GM12891 (cell line): ENCODE data around the gene DENND1A.

Experiments used
- DNase-seq: peaks from one replicate; pipeline ENCODE4 v3.0.0; 2011; ENCODE audit warnings: low spot score; ENCODE audit not compliant: insufficient read length
- FAIRE-seq: peaks from 2 replicates; lab custom pipeline; 2011; peaks lifted over from hg19 to GRCh38; lab: Jason Lieb, UNC
- PAX5 ChIP-seq: IDR thresholded peaks from 2 replicates; pipeline ENCODE4 v1.6.1; 2011; ENCODE audit warnings: low read length, moderate library complexity, mild to moderate bottlenecking; ENCODE audit not compliant: insufficient read depth, severe bottlenecking
- POLR2A ChIP-seq: IDR thresholded peaks from 2 replicates; pipeline ENCODE4 v1.6.1; 2011; ENCODE audit warnings: low read depth, low read length, control low read depth
- POLR2AphosphoS5 ChIP-seq: IDR thresholded peaks from 2 replicates; pipeline ENCODE4 v1.6.1; 2011; ENCODE audit warnings: low read depth, low read length, control low read depth
- POU2F2 ChIP-seq: IDR thresholded peaks from 2 replicates; pipeline ENCODE4 v1.6.1; 2011; ENCODE audit warnings: low read depth, mild to moderate bottlenecking, control low read depth, low read length, moderate library complexity
- SPI1 ChIP-seq: IDR thresholded peaks from 2 replicates; pipeline ENCODE4 v1.6.1; 2011; ENCODE audit warnings: low read depth, low read length, control low read depth
- TAF1 ChIP-seq: IDR thresholded peaks from 2 replicates; pipeline ENCODE4 v1.6.1; 2011; ENCODE audit warnings: low read depth, low read length, control low read depth

DENND1A gene

GRCh38 chr9:123456011-123456410 is 473.9 kb downstream of the DENND1A start:
- FAIRE-seq: no peak

GRCh38 chr9:123455187-123455586 is 474.7 kb downstream of the DENND1A start:
- no peak for FAIRE-seq
- no peak for TF ChIP-seq SPI1
- TF ChIP-seq POLR2AphosphoS5: no peak
- TF ChIP-seq TAF1: no peak
- TF ChIP-seq POU2F2: no peak
- TF ChIP-seq PAX5: no peak
- TF ChIP-seq POLR2A: no peak
- no peak for DNase-seq

More at GRCh38 chr9:123456011-123456410, 473.9 kb downstream of the DENND1A start:
- TF ChIP-seq POU2F2 (no peak), POLR2A (no peak), TAF1 (no peak), POLR2AphosphoS5 (no peak), SPI1 (no peak), PAX5 (no peak)
- no peak for DNase-seq

DNA sequence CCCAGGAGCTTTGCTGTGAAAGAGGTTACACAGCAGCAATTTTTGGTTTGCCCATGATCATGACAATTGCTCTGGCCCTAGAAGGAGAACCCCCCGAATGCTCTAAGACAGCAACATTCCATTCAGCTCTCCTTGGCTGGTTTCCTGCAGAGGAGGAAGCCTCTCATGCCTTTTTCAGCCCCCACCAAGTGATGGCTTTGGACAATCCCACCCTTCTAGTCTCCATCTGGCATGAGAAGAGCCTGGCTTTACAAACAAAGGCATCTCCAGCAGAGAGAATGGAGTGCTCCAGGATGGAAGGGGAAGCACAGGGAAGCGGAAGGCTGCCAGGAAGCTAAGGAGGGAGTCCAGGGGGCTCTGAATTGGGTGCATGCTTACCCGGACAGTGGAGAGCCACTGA is 475.6 kb downstream of the DENND1A start:
- TF ChIP-seq SPI1 (no peak), POU2F2 (no peak), POLR2AphosphoS5 (no peak), TAF1 (no peak), POLR2A (no peak), PAX5 (no peak)
- no peak for DNase-seq
- no peak for FAIRE-seq

GRCh38 chr9:123453831-123454321 is 476.1 kb downstream of the DENND1A start:
- TF ChIP-seq PAX5 (no peak), POLR2A (no peak)
- FAIRE-seq (no peak), DNase-seq (no peak)

DNA sequence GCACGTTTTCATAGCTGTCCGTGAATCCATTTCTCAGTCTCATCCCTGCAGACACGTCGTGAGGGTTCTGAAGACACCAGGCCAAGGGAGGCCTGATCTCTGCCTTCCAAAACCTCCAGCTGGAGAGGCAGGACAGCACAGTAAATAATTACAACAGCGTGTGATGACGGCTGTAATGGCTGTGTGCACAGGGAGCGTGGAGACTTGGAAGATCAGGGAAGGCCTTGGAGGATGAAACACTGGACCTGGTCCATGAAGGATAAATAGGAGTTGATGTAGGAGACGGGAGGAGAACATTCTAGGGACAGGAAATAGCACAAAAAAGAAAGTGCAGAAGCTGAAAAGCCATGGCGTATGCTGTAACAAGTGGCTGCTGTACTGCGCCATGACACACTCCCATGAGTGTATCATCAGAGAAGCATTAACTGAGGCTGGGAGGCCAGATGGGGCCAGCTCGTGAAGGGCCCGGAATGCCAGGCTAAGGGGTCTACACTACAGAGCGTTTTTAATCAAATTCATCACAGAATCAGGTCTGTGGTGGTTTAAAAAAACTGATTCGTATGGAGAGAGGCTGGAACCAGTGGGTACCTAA is 476.8 kb downstream of the DENND1A start:
- FAIRE-seq: no peak
- DNase-seq: no peak
- TF ChIP-seq POU2F2 (no peak), PAX5 (no peak), POLR2A (no peak), POLR2AphosphoS5 (no peak), SPI1 (no peak), TAF1 (no peak)

DNA sequence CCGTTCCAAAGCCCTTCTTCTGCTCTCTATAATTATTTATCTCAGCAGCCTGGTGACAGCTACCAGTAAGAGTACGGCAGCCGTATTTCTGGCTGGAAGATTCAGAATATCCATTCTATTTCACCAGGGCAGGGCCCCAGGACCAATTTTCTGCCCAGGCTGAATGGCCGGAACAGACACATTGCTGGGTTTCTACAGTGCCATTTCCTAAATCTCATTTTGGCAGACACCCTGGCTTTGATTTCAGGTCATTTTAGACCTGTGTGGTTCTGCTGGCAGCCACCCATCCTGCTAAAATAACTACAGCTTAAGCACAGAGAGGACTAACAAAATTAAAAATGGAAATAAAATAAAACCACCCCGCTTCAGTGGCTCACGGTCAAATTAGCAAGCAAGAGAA is 478.9 kb downstream of the DENND1A start:
- FAIRE-seq: no peak
- TF ChIP-seq POLR2A: no peak
- TF ChIP-seq POU2F2: no peak
- TF ChIP-seq POLR2AphosphoS5: no peak
- TF ChIP-seq PAX5: no peak
- no peak for DNase-seq

DNA sequence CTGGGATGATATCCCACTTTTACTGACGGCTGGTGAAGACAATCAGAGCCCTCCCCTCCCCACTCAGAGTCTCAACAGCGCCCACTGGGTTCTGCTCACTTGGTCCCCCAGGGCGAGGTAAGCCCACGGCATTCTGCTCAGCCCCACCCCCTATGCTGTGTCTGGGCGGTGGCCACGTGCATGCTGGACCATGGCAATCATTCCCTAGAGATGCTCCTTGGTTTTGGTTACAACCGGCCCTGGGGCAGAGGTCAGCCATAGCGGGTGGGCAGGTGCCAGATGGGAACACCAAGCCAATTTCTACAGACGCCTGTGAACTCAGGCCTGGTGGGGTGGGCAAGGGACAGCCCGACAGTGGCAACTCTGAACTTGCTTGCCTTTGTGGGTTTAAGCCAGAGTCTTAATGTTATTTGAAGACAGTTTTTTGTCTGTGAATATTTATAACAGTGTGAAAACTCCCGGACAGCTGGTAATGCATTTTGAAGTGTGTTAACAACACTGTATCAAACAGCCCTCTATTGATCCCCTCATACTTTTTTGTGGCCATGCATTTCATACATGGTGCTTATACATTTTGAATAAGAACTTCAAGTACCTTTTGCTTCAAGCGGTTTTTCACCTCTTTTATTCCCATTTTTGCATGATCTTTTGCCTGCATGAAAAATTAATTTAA is 479.7 kb downstream of the DENND1A start:
- no peak for TF ChIP-seq TAF1
- TF ChIP-seq POU2F2: no peak
- no peak for TF ChIP-seq SPI1
- TF ChIP-seq PAX5: no peak
- TF ChIP-seq POLR2AphosphoS5: no peak
- TF ChIP-seq POLR2A: no peak
- FAIRE-seq (no peak), DNase-seq (no peak)

DNA sequence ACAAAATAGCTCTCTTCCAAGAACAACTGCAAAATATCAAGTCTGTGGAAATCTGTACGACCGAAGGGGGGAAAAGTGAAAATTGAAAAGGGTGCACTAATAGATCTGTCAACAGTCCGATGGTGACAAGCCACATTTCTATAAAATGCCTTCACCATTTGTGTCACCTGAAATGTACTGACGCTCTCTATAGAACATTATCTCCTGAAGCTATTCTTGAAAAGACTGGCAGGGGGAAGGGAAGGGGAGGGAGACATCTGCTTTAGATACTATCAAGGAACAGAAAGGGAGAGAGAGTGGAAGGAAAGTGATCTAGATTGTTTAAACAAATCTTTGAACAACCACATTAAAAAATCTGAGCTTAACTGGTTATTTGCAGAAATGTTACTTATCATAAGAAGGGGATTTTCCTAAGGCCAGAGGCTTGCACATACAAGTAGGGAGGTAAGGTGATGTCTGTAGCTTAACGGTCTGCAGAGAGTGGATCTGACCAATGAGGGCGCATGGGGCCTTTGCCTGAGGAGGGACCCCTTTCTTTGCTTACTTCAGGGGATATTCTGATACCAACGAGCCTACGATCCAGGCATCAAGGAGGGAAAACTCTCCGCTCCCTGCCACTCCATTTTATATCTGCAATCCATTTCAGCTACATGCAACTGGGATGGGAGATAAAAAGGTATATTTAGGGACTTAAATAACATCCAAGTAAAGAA is 481.8 kb downstream of the DENND1A start:
- no peak for FAIRE-seq
- TF ChIP-seq PAX5: no peak
- no peak for TF ChIP-seq SPI1
- TF ChIP-seq POLR2A: no peak
- TF ChIP-seq TAF1: no peak
- no peak for TF ChIP-seq POU2F2
- no peak for TF ChIP-seq POLR2AphosphoS5
- no peak for DNase-seq

GRCh38 chr9:123445981-123446610 is 483.8 kb downstream of the DENND1A start:
- no peak for TF ChIP-seq POLR2A
- no peak for TF ChIP-seq POLR2AphosphoS5
- TF ChIP-seq POU2F2: no peak
- no peak for TF ChIP-seq SPI1
- no peak for TF ChIP-seq TAF1
- TF ChIP-seq PAX5: no peak
- FAIRE-seq: no peak

DNA sequence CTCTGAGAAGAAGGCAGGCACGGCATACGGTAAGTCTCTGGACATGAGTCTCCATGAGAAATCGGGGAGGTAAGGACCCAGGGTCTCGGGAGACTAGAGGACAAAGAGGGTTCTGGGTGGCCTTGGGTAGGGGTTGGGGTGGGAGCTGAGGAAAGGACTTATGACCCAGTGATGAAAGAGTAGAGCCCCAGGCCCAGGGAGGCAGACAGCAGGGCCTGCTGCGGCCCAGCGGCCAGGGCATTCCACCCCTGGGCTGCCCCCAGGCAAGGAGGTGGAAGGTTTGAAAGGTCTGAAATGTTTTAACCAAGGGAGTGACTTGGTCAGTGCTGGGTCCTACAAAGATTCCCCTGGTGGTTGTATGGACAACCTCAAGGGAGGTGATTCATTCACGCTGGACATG is 484.8 kb downstream of the DENND1A start:
- FAIRE-seq (no peak), DNase-seq (no peak)
- TF ChIP-seq POLR2AphosphoS5 (no peak), SPI1 (no peak), PAX5 (no peak), POLR2A (no peak), TAF1 (no peak), POU2F2 (no peak)

More at GRCh38 chr9:123445981-123446610, 483.8 kb downstream of the DENND1A start:
- DNase-seq: no peak
